Suprapubic skin (tissue), 4 donors: ENCODE measurements around the gene DIP2C. TPM values are rescaled to one million over a fixed set of nuclear protein-coding genes. Genes with fewer than 3 reads are reported as not detected.

ENCODE experiments used
- DNase-seq, 2 donors: peaks; one replicate each; pipeline ENCODE4 v3.0.0-alpha.2; 2019; ENCODE audit warnings: low spot score in 2 of 2
- H3K27ac ChIP-seq: fragments of 200-600 bp; sonication (generic); one replicate; pipeline ENCODE4 v1.5.1; 2019
- H3K27me3 ChIP-seq: fragments of 200-600 bp; sonication (generic); one replicate; pipeline ENCODE4 v1.5.1; 2019
- H3K36me3 ChIP-seq: fragments of 200-600 bp; sonication (generic); one replicate; pipeline ENCODE4 v1.5.1; 2019
- H3K4me1 ChIP-seq: fragments of 200-600 bp; sonication (generic); one replicate; pipeline ENCODE4 v1.5.1; 2019
- H3K4me3 ChIP-seq: fragments of 200-600 bp; sonication (generic); one replicate; pipeline ENCODE4 v1.5.1; 2019; ENCODE audit warnings: mild to moderate bottlenecking
- H3K9me3 ChIP-seq: fragments of 200-600 bp; sonication (generic); one replicate; pipeline ENCODE4 v1.5.1; 2019
- EP300 ChIP-seq: sonication (generic); formaldehyde crosslinking; IDR thresholded peaks from one replicate; pipeline ENCODE4 v1.6.1; 2017; ENCODE audit warnings: antibody characterized with exemption
- POLR2A ChIP-seq, 2 donors: fragments of 450-650 bp; IDR thresholded peaks; one replicate each; pipeline ENCODE4 v1.6.1; 2017; ENCODE audit warnings: antibody characterized with exemption in 2 of 2, mild to moderate bottlenecking in 2 of 2, moderate library complexity in 2 of 2
- POLR2AphosphoS5 ChIP-seq, 3 donors: sonication (generic); formaldehyde crosslinking; IDR thresholded peaks; one replicate each; pipeline ENCODE4 v1.6.1; 2017; ENCODE audit warnings: antibody characterized with exemption in 3 of 3
- WGBS: methylation state at CpG from one replicate; pipeline ENCODE4 v1.1.5; 2018; 5-methylcytosine and 5-hydroxymethylcytosine counted together
- total RNA-seq, 4 donors: library from RNA; depleted of rRNA; stranded (reverse); fragments of >200 nt; gene quantifications; one replicate each; pipeline ENCODE4 v1.1.0, GENCODE V29; 2016
- TF ChIP-seq, protein P1 (sequence below), 2 donors: fragments of 200-600 bp in 1 of 2; fragments of 450-650 bp in 1 of 2; sonication (generic) in 1 of 2; IDR thresholded peaks; one replicate each; pipeline ENCODE4 v1.5.1; 2016 to 2019; ENCODE audit warnings: antibody characterized with exemption in 2 of 2, mild to moderate bottlenecking in 1 of 2, moderate library complexity in 1 of 2

Gene DIP2C
- total RNA-seq, 4 donors from 2014 or later, result 6.7 to 23.3 (median 14.7) TPM

GRCh38 chr10:695396-695795 lies 5.9 kb upstream of the DIP2C start:
- Histone ChIP-seq H3K27ac (no peak overlapping the region), H3K9me3 (no peaks in the 10 kb centered on the region), H3K27me3 (peaks cover 40% of the 10 kb centered on the region), H3K4me1 (peaks cover 7% of the 10 kb centered on the region), H3K36me3 (no peaks in the 10 kb centered on the region), H3K4me3 (no peak overlapping the region)
- no peak for TF ChIP-seq POLR2A (IDR thresholded peaks at IDR 0.05)
- 97% methylated on average over 5 of the region's 14 CpGs for WGBS
- no peak for DNase-seq

DNA sequence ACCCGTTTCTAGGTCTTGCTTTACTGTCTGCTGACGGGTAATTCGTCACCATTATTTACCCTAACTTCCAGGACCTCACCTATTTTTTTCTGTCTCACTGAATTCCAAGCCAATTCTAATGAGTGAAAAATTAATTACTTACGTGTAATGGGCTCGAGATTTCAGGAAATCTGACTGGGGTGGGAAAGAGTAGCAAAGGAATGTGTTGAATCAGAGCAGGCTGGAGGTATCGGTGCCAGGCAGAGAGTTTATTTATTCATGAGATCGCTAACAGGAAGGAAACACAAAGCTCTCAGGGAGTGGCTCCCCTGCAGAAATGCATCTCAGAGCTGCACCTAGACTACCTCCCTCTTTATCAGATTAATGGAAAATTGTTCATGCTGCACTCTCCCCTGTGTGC lies 4.0 kb upstream of the DIP2C start:
- Histone ChIP-seq H3K36me3 (no peaks in the 10 kb centered on the region), H3K27me3 (peaks cover 27% of the 10 kb centered on the region), H3K9me3 (no peaks in the 10 kb centered on the region), H3K27ac (no peak overlapping the region), H3K4me3 (no peak overlapping the region), H3K4me1 (peaks cover 16% of the 10 kb centered on the region)
- TF ChIP-seq POLR2AphosphoS5 (IDR thresholded peaks at IDR 0.05) (no peak), EP300 (no peak), POLR2A (IDR thresholded peaks at IDR 0.05) (no peak)
- TF ChIP-seq, protein P1, sequence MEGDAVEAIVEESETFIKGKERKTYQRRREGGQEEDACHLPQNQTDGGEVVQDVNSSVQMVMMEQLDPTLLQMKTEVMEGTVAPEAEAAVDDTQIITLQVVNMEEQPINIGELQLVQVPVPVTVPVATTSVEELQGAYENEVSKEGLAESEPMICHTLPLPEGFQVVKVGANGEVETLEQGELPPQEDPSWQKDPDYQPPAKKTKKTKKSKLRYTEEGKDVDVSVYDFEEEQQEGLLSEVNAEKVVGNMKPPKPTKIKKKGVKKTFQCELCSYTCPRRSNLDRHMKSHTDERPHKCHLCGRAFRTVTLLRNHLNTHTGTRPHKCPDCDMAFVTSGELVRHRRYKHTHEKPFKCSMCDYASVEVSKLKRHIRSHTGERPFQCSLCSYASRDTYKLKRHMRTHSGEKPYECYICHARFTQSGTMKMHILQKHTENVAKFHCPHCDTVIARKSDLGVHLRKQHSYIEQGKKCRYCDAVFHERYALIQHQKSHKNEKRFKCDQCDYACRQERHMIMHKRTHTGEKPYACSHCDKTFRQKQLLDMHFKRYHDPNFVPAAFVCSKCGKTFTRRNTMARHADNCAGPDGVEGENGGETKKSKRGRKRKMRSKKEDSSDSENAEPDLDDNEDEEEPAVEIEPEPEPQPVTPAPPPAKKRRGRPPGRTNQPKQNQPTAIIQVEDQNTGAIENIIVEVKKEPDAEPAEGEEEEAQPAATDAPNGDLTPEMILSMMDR (IDR thresholded peaks at IDR 0.05), result no peak
- DNase-seq, result no peak
- WGBS, result 31% methylated on average over 7 of the region's 7 CpGs

- no peak for TF ChIP-seq EP300
- TF ChIP-seq, protein P1 (IDR thresholded peaks at IDR 0.05), result no peak
- TF ChIP-seq POLR2A (IDR thresholded peaks at IDR 0.05), result no peak
- no peak for TF ChIP-seq POLR2AphosphoS5 (IDR thresholded peaks at IDR 0.05)
- Histone ChIP-seq H3K27me3 (peaks cover 23% of the 10 kb centered on the region), H3K27ac (no peak overlapping the region), H3K4me1 (peaks cover 21% of the 10 kb centered on the region), H3K36me3 (no peaks in the 10 kb centered on the region), H3K9me3 (no peaks in the 10 kb centered on the region), H3K4me3 (no peak overlapping the region)
- no peak for DNase-seq
- 80% methylated on average over 12 of the region's 12 CpGs for WGBS
Measured at GRCh38 chr10:692682-693351, 3.3 kb upstream of the DIP2C start.

DNA sequence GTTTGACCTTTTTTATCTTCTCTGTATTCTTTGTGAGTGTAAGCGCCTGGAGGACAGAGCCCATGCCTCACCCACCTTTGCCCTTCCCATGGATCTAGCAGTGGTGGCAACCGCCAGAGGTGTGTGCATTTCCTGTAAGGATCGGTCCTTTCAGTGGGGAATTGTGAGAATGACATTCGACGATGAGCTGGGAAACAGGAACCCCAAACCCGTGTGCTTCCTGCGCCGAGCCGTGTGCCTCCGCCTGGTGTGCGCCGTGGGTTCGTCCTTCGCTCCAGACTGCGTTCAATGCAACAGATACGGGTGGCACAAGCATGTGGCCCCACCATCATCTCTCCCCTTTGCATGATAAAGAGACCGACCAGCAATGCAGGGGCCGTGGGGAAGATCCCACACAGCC lies 1.7 kb upstream of the DIP2C start:
- no peak for TF ChIP-seq POLR2AphosphoS5 (IDR thresholded peaks at IDR 0.05)
- no peak for TF ChIP-seq EP300
- no peak for TF ChIP-seq POLR2A (IDR thresholded peaks at IDR 0.05)
- TF ChIP-seq, protein P1 (IDR thresholded peaks at IDR 0.05), result no peak
- DNase-seq, result peak in 1 of 2 donors; percentile 73
- Histone ChIP-seq H3K9me3 (no peaks in the 10 kb centered on the region), H3K27ac (no peak overlapping the region), H3K36me3 (no peaks in the 10 kb centered on the region), H3K4me3 (no peak overlapping the region), H3K27me3 (peaks cover 11% of the 10 kb centered on the region), H3K4me1 (peaks cover 26% of the 10 kb centered on the region)
- 92% methylated on average over 18 of the region's 18 CpGs for WGBS

- H3K27ac ChIP-seq, result peak overlapping the region; percentile 79
- H3K27me3 ChIP-seq, result peaks cover 4% of the 10 kb centered on the region
- TF ChIP-seq EP300 (no peak), POLR2AphosphoS5 (IDR thresholded peaks at IDR 0.05) (no peak), POLR2A (IDR thresholded peaks at IDR 0.05) (no peak)
- TF ChIP-seq, protein P1 (IDR thresholded peaks at IDR 0.05), result no peak
- H3K36me3 ChIP-seq, result no peaks in the 10 kb centered on the region
- peaks cover 26% of the 10 kb centered on the region for H3K4me1 ChIP-seq
- peak in 1 of 2 donors; percentile 69 for DNase-seq
- H3K4me3 ChIP-seq, result peak overlapping the region; percentile 51
- WGBS, result 77% methylated on average over 32 of the region's 32 CpGs
- H3K9me3 ChIP-seq, result no peaks in the 10 kb centered on the region
Measured at GRCh38 chr10:690372-691161, 1.1 kb upstream of the DIP2C start.
